NT2/D1 (cell line): ENCODE data around the gene BTG2.

Source experiments
- SUZ12 ChIP-seq: IDR thresholded peaks from 2 replicates; pipeline ENCODE4 v1.6.1; 2011; ENCODE audit not compliant: insufficient read length, insufficient read depth; ENCODE audit errors: extremely low read depth
- YY1 ChIP-seq: IDR thresholded peaks from 2 replicates; pipeline ENCODE4 v1.6.1; 2011; ENCODE audit not compliant: insufficient read length, insufficient read depth
- ZNF274 ChIP-seq: IDR thresholded peaks from 2 replicates; pipeline ENCODE4 v1.6.1; 2011; ENCODE audit warnings: mild to moderate bottlenecking, low read depth, low read length

DNA sequence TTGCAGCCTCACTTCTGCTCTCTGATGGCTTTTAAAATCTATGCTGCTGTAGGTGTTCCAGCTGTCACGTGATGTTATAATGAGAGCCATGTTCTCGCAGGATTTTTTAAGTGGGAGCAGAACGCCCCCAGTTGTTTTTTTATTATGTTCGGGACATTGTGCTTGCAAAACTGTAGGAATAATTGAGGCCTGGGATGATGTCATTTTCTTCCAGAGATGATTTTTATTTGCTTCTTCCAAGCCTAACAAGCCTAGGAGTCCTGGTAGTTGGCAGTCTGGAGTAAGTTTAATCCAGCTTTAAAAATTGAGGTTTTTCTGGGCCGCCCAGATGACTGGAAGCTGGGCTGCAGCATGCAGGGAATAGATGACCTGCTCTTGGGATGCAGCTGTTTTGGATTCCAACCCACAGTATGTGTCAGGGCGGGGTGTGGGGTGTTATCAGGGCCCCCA is 41.2 kb upstream of the BTG2 start:
- TF ChIP-seq YY1 (no peak), ZNF274 (no peak), SUZ12 (no peak)
